K562 (cell line): ENCODE results near the gene TRIM31. TPM values are rescaled to one million over a fixed set of nuclear protein-coding genes. Genes with fewer than 3 reads are reported as not detected.
A peak's percentile ranks its signal among the peaks of the same experiment; 100 is the strongest.

ENCODE experiments used
- ATAC-seq: fragments of 200-7000 bp; cut with Tn5 transposase; 3 replicates; pipeline ENCODE4 v1.9.1; 2020; ENCODE audit warnings: moderate library complexity
- BruUV-seq: library from RNA; stranded (reverse); fragments of 400-500 nt; replicated peaks from 2 replicates; lab custom pipeline; 2021; lab: Mats Ljungman, UMichigan
- CTCF ChIA-PET: fragments of 300-600 bp; formaldehyde crosslinking; extraction: SDS; loops from one replicate; lab custom pipeline; 2021; ENCODE audit warnings: low intra/inter-chr PET ratio; lab: Yijun Ruan, JAX
- POLR2A ChIA-PET: fragments of 300-600, 350-650 bp; sonication (Branson Sonifier 250); formaldehyde crosslinking; extraction: SDS; loops from one replicate; lab custom pipeline; 2021; ENCODE audit warnings: antibody characterized with exemption, inconsistent platforms; lab: Yijun Ruan, JAX
- DNase-seq, 4 experiments: peaks; one replicate each; pipeline versions ENCODE4 v3.0.0 to v3.0.0-alpha.2; 2011 to 2018; ENCODE audit warnings: low spot score in 3 of 4, mixed read lengths in 3 of 4; ENCODE audit errors: extremely low read depth in 1 of 4
- FAIRE-seq: peaks from 2 replicates; lab custom pipeline; 2011; peaks lifted over from hg19 to GRCh38; lab: Jason Lieb, UNC
- H2AFZ ChIP-seq: 2 replicates; pipeline ENCODE4 v1.6.0; 2011; ENCODE audit warnings: low read depth, low read length, control low read depth, inconsistent platforms
- H3K27ac ChIP-seq: fragments of 200-600 bp; 3 replicates; pipeline ENCODE4 v1.8.0; 2011; ENCODE audit warnings: low read depth, mild to moderate bottlenecking, control low read depth, inconsistent platforms, low read length, moderate library complexity, mixed read lengths; ENCODE audit errors: extremely low read depth
- H3K27me3 ChIP-seq, 2 experiments: fragments of 300-600 bp in 1 of 2; 2 replicates in 1 of 2; 3 replicates in 1 of 2; pipeline versions ENCODE4 v1.6.0 to v1.8.0; 2011; ENCODE audit warnings: inconsistent platforms in 2 of 2, low read length in 2 of 2, mild to moderate bottlenecking in 1 of 2, mixed read lengths in 1 of 2, moderate library complexity in 1 of 2; ENCODE audit not compliant: control insufficient read depth in 2 of 2, insufficient read depth in 2 of 2
- H3K36me3 ChIP-seq: fragments of 300-600 bp; 3 replicates; pipeline ENCODE4 v1.8.0; 2011; ENCODE audit warnings: mild to moderate bottlenecking, low read length, inconsistent platforms; ENCODE audit not compliant: control insufficient read depth, insufficient read depth
- H3K4me1 ChIP-seq, 2 experiments: fragments of 200-600 bp in 1 of 2; replicated peaks in 1 of 2; 2 replicates in 1 of 2; 3 replicates in 1 of 2; pipeline versions ENCODE4 v1.5.1 to v1.8.0; 2011; ENCODE audit warnings: inconsistent platforms in 2 of 2, low read length in 2 of 2, mild to moderate bottlenecking in 1 of 2, mixed read lengths in 1 of 2, moderate library complexity in 1 of 2; ENCODE audit not compliant: control insufficient read depth in 2 of 2, insufficient read depth in 2 of 2
- H3K4me2 ChIP-seq: 2 replicates; pipeline ENCODE4 v1.6.1; 2011; ENCODE audit warnings: low read length, control low read depth, inconsistent platforms, mixed read lengths; ENCODE audit not compliant: insufficient read depth
- H3K4me3 ChIP-seq: fragments of 200-600 bp; sonication (generic), shearing (Covaris generic); 2 replicates; pipeline ENCODE4 v1.5.1; 2016; ENCODE audit warnings: control low read depth, inconsistent platforms
- H3K79me2 ChIP-seq: fragments of 200-600 bp; 3 replicates; pipeline ENCODE4 v1.8.0; 2011; ENCODE audit warnings: low read length, inconsistent platforms; ENCODE audit not compliant: control insufficient read depth, insufficient read depth
- H3K9ac ChIP-seq, 2 experiments: 2 replicates each; pipeline versions ENCODE4 v1.6.0 to v1.6.1; 2011; ENCODE audit warnings: low read depth in 2 of 2, low read length in 2 of 2, control low read depth in 1 of 2, inconsistent platforms in 1 of 2, mild to moderate bottlenecking in 1 of 2, mixed read lengths in 1 of 2; ENCODE audit not compliant: insufficient read depth in 1 of 2
- H3K9me1 ChIP-seq: one replicate; pipeline ENCODE4 v1.6.0; 2011; ENCODE audit warnings: inconsistent platforms, mild to moderate bottlenecking, low read length, moderate library complexity; ENCODE audit not compliant: control insufficient read depth, insufficient read depth
- H3K9me3 ChIP-seq: replicated peaks from 2 replicates; pipeline ENCODE4 v1.5.1; 2011; ENCODE audit warnings: low read depth, low read length, inconsistent platforms; ENCODE audit not compliant: control insufficient read depth, insufficient read depth
- H4K20me1 ChIP-seq: replicated peaks from 2 replicates; pipeline ENCODE4 v1.6.1; 2011; ENCODE audit warnings: low read length, inconsistent platforms, mixed read lengths; ENCODE audit not compliant: control insufficient read depth, insufficient read depth
- CBX2 ChIP-seq: fragments of 200-600 bp; sonication (generic); IDR thresholded peaks from one replicate; pipeline ENCODE4 v1.6.1; 2012; ENCODE audit warnings: mild to moderate bottlenecking, low read length, inconsistent platforms; ENCODE audit not compliant: insufficient read depth, poor library complexity, severe bottlenecking
- HIVEP1 ChIP-seq: fragments of 250-450 bp; sonication (Bioruptor Pico); IDR thresholded peaks from 2 replicates; pipeline ENCODE4 v1.4.0; 2020; ENCODE audit warnings: mild to moderate bottlenecking
- NFIC ChIP-seq: fragments of 450-650 bp; IDR thresholded peaks from 2 replicates; pipeline ENCODE4 v1.6.1; 2017; ENCODE audit warnings: mild to moderate bottlenecking, inconsistent platforms
- NR2C2 ChIP-seq, 2 experiments: fragments of 200-800 bp in 1 of 2; sonication (Bioruptor generic) in 1 of 2; sonication (generic) in 1 of 2; formaldehyde crosslinking in 1 of 2; IDR thresholded peaks; 2 replicates each; pipeline versions ENCODE4 v1.6.1 to v1.8.0; 2016 to 2022; ENCODE audit warnings: mild to moderate bottlenecking in 1 of 2, missing compliant biosample characterization in 1 of 2, missing genetic modification characterization in 1 of 2, missing genetic modification reagents in 1 of 2
- POLR2AphosphoS2 ChIP-seq: IDR thresholded peaks from 2 replicates; pipeline ENCODE4 v1.6.1; 2012; ENCODE audit warnings: low read length, improper control_type of control experiment
- TBP ChIP-seq: optimal IDR thresholded peaks from 2 replicates; pipeline ENCODE3; 2011; ENCODE audit warnings: low read depth, low read length, improper control_type of control experiment
- TCF3 ChIP-seq: sonication (generic); formaldehyde crosslinking; IDR thresholded peaks from 2 replicates; pipeline ENCODE4 v1.4.0; 2020; ENCODE audit warnings: mild to moderate bottlenecking, missing genetic modification reagents
- TEAD4 ChIP-seq, 2 experiments: sonication (generic) in 1 of 2; formaldehyde crosslinking in 1 of 2; IDR thresholded peaks; 2 replicates each; pipeline versions ENCODE4 v1.6.1 to v1.8.0; 2012 to 2022; ENCODE audit warnings: borderline replicate concordance in 1 of 2, inconsistent platforms in 1 of 2, low read length in 1 of 2, mild to moderate bottlenecking in 1 of 2, missing genetic modification reagents in 1 of 2
- ZNF282 ChIP-seq: sonication (generic); formaldehyde crosslinking; IDR thresholded peaks from 2 replicates; pipeline ENCODE4 v1.8.1; 2023; ENCODE audit warnings: missing genetic modification reagents
- ZNF589 ChIP-seq: fragments of 200-800 bp; sonication (Bioruptor generic); IDR thresholded peaks from 2 replicates; pipeline ENCODE4 v1.6.1; 2016; ENCODE audit warnings: low read depth, missing genetic modification characterization, missing compliant biosample characterization
- whole genome bisulfite sequencing: fragments of 100-300 bp; shearing (Covaris generic); methylation state at CpG from one replicate; pipeline ENCODE4 v1.1.6; 2016; ENCODE audit warnings: low coverage, mixed read lengths; ENCODE audit not compliant: insufficient coverage; ENCODE audit errors: missing lambda C conversion rate; 5-methylcytosine and 5-hydroxymethylcytosine counted together
- in situ Hi-C: fragments of 300-500 bp; cut with MboI; formaldehyde crosslinking; loops from 4 replicates; pipeline ENCODE4 v1.15.0; 2018; ENCODE audit warnings: inconsistent platforms, mixed read lengths
- intact Hi-C: fragments of 100-400 bp; cut with micrococcal nuclease; formaldehyde crosslinking; loops from 2 replicates; pipeline ENCODE4 v1.14.2; 2022
- polyA plus RNA-seq, 8 experiments: library from polyadenylated mRNA; depleted of rRNA in 4 of 8; stranded (reverse) in 5 of 8; unstranded in 3 of 8; fragments of >200 nt; fragmentation: Nextera tagmentation in 2 of 8; fragmentation: Illumina TruSeq in 1 of 8; extraction: Ambion mirVana in 2 of 8; extraction: Trizol in 1 of 8; gene quantifications; 2 replicates each; pipeline versions ENCODE4 v1.2.1 to v1.2.3, GENCODE V29; 2011 to 2014; ENCODE audit warnings: inconsistent platforms in 1 of 8, missing spikeins in 1 of 8
- total RNA-seq, 7 experiments: library from RNA; depleted of rRNA in 6 of 7; stranded (reverse); fragments of >200 nt in 6 of 7; fragmentation: Illumina TruSeq in 2 of 7; extraction: Trizol in 2 of 7; gene quantifications; 2 replicates each; pipeline versions ENCODE4 v1.2.1 to v1.2.3, GENCODE V29; 2011 to 2021; ENCODE audit warnings: low replicate concordance in 1 of 7
- TF ChIP-seq, protein P1 (sequence below): fragments of 250-450 bp; sonication (Bioruptor Pico); IDR thresholded peaks from 2 replicates; pipeline ENCODE4 v1.6.1; 2021; ENCODE audit warnings: mild to moderate bottlenecking
- TF ChIP-seq, protein P2 (sequence below): fragments of 250-450 bp; sonication (Bioruptor Pico); IDR thresholded peaks from 2 replicates; pipeline ENCODE4 v1.8.0; 2021; ENCODE audit warnings: mild to moderate bottlenecking, moderate library complexity
- TF ChIP-seq, protein P3 (sequence below), 2 experiments: fragments of 250-450 bp in 1 of 2; fragments of 450-650 bp in 1 of 2; sonication (Bioruptor Pico) in 1 of 2; IDR thresholded peaks; 2 replicates each; pipeline versions ENCODE4 v1.6.1 to v1.8.0; 2016 to 2021; ENCODE audit warnings: mild to moderate bottlenecking in 2 of 2, moderate library complexity in 2 of 2, missing compliant biosample characterization in 1 of 2, missing genetic modification characterization in 1 of 2

The TRIM31 gene
- total and polyA plus RNA-seq, 9 of the 15 experiments (the other 6 are each of a cell fraction or from before 2014, with no cell fraction given) = not detected

DNA sequence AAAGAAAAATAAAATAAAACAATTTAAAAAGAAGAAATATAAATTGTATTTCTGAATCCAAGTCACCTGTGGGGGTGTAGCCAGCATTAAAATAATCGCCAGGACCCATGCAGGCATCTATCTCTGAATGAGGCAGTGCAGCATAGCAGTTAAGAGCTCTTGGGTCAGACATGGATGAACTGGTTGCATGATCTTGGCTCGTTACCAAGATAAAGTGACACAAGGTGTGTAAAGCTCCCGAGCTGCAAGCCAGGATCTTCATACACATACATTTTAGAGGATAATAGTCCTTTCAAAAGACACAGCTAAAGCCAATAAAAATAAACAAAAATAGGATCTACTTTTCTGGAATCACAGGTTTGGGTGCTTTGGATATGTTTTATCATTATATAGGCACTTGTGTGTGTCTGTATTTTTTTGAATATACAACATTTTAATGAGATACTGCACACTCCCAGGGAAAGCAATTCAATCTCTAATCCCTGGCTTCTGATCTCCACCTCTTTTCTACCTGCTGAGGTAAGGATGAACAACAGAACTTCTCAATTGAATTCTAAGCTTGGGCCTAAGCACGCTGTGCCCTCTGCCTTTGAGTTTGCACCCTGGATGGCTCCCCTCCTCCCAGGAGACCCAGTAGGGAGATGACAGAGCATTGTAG, 39.3 kb upstream of the TRIM31 start:
- no TSS peak for BruUV-seq
- DNase-seq (peak in 1 of 4 experiments; percentile 25), FAIRE-seq (no peak), ATAC-seq (peak; percentile 19; the same call in 1 of the 3 replicates)
- ChIA-PET POLR2A (interaction anchor here (0.6 to 1.0 kb wide), 2 partner anchors 10 to 330 kb away, joined by 3 to 4 read pairs; no protein-coding TSS in a partner anchor), CTCF (interaction anchor here (0.6 to 0.7 kb wide), 2 partner anchors 18 to 91 kb away, joined by 4 to 5 read pairs; no protein-coding TSS in a partner anchor)
- Histone ChIP-seq H3K27ac (0 out of 3 replicates have a peak overlapping the region, but pooled peaks have one; percentile 1), H3K9ac (no peak overlapping the region), H3K4me2 (no peak overlapping the region), H3K9me3 (no peaks in the 10 kb centered on the region), H2AFZ (peak overlapping the region; percentile 56; the same call in 1 of the 2 replicates), H4K20me1 (no peaks in the 10 kb centered on the region), H3K4me3 (no peak overlapping the region), H3K36me3 (no peaks in the 10 kb centered on the region), H3K4me1 (peaks cover 4 to 34% of the 10 kb centered on the region in 2 experiments), H3K27me3 (peaks cover 2 to 27% of the 10 kb centered on the region in 2 experiments; a peak in 2 of 5 replicates), H3K9me1 (no peaks in the 10 kb centered on the region), H3K79me2 (no peaks in the 10 kb centered on the region)
- intact Hi-C loops = no loop called here
- in situ Hi-C loops = no loop called here
- 11% methylated on average over 4 of the region's 4 CpGs for WGBS
- no peak for TF ChIP-seq ZNF589 (CRISPR knock-in tag)
- peak; percentile 40 for TF ChIP-seq NFIC
- TF ChIP-seq NR2C2 (CRISPR knock-in tag; IDR thresholded peaks at IDR 0.05) = no peak
- TF ChIP-seq NR2C2 (tag; IDR thresholded peaks at IDR 0.05) = 0 out of 2 replicates have a peak, but pooled peaks have one; percentile 18
- TF ChIP-seq, protein P1, sequence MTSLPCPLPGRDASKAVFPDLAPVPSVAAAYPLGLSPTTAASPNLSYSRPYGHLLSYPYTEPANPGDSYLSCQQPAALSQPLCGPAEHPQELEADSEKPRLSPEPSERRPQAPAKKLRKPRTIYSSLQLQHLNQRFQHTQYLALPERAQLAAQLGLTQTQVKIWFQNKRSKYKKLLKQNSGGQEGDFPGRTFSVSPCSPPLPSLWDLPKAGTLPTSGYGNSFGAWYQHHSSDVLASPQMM (CRISPR knock-in tag) = no peak
- TF ChIP-seq, protein P2, sequence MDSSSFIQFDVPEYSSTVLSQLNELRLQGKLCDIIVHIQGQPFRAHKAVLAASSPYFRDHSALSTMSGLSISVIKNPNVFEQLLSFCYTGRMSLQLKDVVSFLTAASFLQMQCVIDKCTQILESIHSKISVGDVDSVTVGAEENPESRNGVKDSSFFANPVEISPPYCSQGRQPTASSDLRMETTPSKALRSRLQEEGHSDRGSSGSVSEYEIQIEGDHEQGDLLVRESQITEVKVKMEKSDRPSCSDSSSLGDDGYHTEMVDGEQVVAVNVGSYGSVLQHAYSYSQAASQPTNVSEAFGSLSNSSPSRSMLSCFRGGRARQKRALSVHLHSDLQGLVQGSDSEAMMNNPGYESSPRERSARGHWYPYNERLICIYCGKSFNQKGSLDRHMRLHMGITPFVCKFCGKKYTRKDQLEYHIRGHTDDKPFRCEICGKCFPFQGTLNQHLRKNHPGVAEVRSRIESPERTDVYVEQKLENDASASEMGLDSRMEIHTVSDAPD (CRISPR knock-in tag) = no peak
- no peak for TF ChIP-seq CBX2
- TF ChIP-seq TEAD4 (IDR thresholded peaks at IDR 0.05; ENCODE audit: low read length) = peak; percentile 4; the same call in 1 of the 2 replicates
- TF ChIP-seq TEAD4 (CRISPR knock-in tag; IDR thresholded peaks at IDR 0.05; ENCODE audit: borderline replicate concordance) = no peak
- TF ChIP-seq TBP = no peak
- TF ChIP-seq HIVEP1 = no peak
- TF ChIP-seq POLR2AphosphoS2 = no peak
- TF ChIP-seq TCF3 (CRISPR knock-in tag) = no peak
- TF ChIP-seq, protein P3, sequence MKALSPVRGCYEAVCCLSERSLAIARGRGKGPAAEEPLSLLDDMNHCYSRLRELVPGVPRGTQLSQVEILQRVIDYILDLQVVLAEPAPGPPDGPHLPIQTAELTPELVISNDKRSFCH (CRISPR knock-in tag; IDR thresholded peaks at IDR 0.05) = no peak
- TF ChIP-seq, protein P3 (tag; IDR thresholded peaks at IDR 0.05) = no peak
- no peak for TF ChIP-seq ZNF282 (CRISPR knock-in tag)
